ENCODE data around the gene CRLF1.

- TF ChIP-seq POLR2AphosphoS5 (IDR thresholded peaks at IDR 0.05; ENCODE audit: low read depth, low read length) (no peak), SIN3A (IDR thresholded peaks at IDR 0.05; ENCODE audit: borderline replicate concordance, insufficient read depth, low read length) (no peak)
These were observed 40.2 kb upstream of the CRLF1 start for GRCh38 chr19:18646535-18647370.

Measured in PFSK-1 (cell line).